ENCODE measurements around the gene TNRC6C.

GRCh38 chr17:78127239-78127887 is 168.9 kb downstream of the TNRC6C start:
- TF ChIP-seq CTCF (IDR thresholded peaks at IDR 0.05) (no peak), EP300 (IDR thresholded peaks at IDR 0.05) (no peak), POLR2A (IDR thresholded peaks at IDR 0.05) (peak in 1 of 2 donors; percentile 26)

All from sigmoid colon (tissue), 4 donors.